Left lung (tissue), 10 donors: ENCODE data around the gene ZBTB21. TPM values are rescaled to one million over a fixed set of nuclear protein-coding genes. Genes with fewer than 3 reads are reported as not detected.

Experiments
- ATAC-seq: fragments of 200-7000 bp; cut with Tn5 transposase; one replicate; pipeline ENCODE4 v1.9.1; 2020; ENCODE audit warnings: moderate library complexity
- DNase-seq, 4 donors: peaks; one replicate each; pipeline ENCODE4 v3.0.0-alpha.2; 2013 to 2020
- H3K27ac ChIP-seq, 2 donors: fragments of 200-600 bp; sonication (generic) in 1 of 2; one replicate each; pipeline versions ENCODE4 v1.5.0 to v1.8.0; 2020 to 2021
- H3K27me3 ChIP-seq, 2 donors: fragments of 200-600 bp; sonication (generic) in 1 of 2; one replicate each; pipeline versions ENCODE4 v1.5.0 to v1.8.0; 2020 to 2021
- H3K36me3 ChIP-seq, 2 donors: fragments of 200-600 bp; sonication (generic) in 1 of 2; one replicate each; pipeline versions ENCODE4 v1.5.0 to v1.8.0; 2020 to 2021
- H3K4me1 ChIP-seq, 2 donors: fragments of 200-600 bp; one replicate each; pipeline ENCODE4 v1.8.0; 2021
- H3K4me3 ChIP-seq, 2 donors: fragments of 200-600 bp; sonication (generic) in 1 of 2; one replicate each; pipeline versions ENCODE4 v1.5.0 to v1.8.0; 2020 to 2021; ENCODE audit warnings: mild to moderate bottlenecking in 1 of 2
- H3K9me3 ChIP-seq, 2 donors: fragments of 200-600 bp; sonication (generic) in 1 of 2; one replicate each; pipeline versions ENCODE4 v1.5.0 to v1.8.0; 2020 to 2021
- intact Hi-C, 2 donors: fragments of 100-400 bp; cut with DNase I; formaldehyde crosslinking; loops; one replicate each; pipeline versions ENCODE4 v1.11.2 to v1.14.2; 2022
- polyA plus RNA-seq, 6 donors: library from polyadenylated mRNA; unstranded; fragments of 120-200 nt; gene quantifications; one replicate each; pipeline ENCODE4 v1.2.1, GENCODE V29; 2013; ENCODE audit not compliant: insufficient read length in 6 of 6
- total RNA-seq, 2 donors: library from RNA; stranded (reverse); fragmentation: NEBNext Ultra II Directional; extraction: Animal tissue kit (Norgen Biotek cat#: 25700); gene quantifications; one replicate each; pipeline ENCODE4 v1.2.1, GENCODE V29; 2021
- TF ChIP-seq, protein P1 (sequence below), 2 donors: fragments of 200-600 bp; sonication (generic) in 1 of 2; IDR thresholded peaks; one replicate each; pipeline versions ENCODE4 v1.5.0 to v1.8.0; 2021; ENCODE audit warnings: antibody characterized with exemption in 2 of 2
- donor health status: DM: no; HTN: yes; CAD: no.
- donor health status: DM: no; HTN: no; CAD: no.

ZBTB21 gene
- total and polyA plus RNA-seq, 8 donors, result 9.2 to 13.9 (median 10.7) TPM

DNA sequence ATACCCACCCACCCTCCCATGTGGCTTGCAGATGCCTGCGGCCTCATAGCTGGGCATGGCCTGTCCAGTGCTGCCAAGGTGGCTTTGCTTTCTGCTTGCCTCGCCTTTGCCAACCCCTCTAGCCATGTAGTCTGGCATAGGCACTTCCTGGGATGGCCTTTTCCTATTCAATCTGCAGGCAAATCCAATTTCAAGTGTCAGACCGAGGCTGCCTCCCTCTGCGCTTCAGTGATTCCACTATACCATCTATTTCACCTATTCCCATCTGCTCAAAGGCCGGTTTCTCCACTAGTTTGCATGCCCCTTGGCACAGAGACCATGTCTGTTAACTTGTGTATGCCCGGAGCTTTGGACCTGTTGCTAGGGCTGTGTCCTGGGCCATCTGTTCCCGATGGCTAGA, 3.8 kb upstream of the ZBTB21 start:
- Histone ChIP-seq H3K4me3 (no peak overlapping the region), H3K27ac (no peak overlapping the region), H3K36me3 (no peaks in the 10 kb centered on the region), H3K9me3 (no peaks in the 10 kb centered on the region), H3K4me1 (peaks cover 0 to 6% of the 10 kb centered on the region in 2 donors), H3K27me3 (peaks cover 0 to 21% of the 10 kb centered on the region in 2 donors)
- intact Hi-C loops, result no loop called here
- no peak for DNase-seq
- TF ChIP-seq, protein P1, sequence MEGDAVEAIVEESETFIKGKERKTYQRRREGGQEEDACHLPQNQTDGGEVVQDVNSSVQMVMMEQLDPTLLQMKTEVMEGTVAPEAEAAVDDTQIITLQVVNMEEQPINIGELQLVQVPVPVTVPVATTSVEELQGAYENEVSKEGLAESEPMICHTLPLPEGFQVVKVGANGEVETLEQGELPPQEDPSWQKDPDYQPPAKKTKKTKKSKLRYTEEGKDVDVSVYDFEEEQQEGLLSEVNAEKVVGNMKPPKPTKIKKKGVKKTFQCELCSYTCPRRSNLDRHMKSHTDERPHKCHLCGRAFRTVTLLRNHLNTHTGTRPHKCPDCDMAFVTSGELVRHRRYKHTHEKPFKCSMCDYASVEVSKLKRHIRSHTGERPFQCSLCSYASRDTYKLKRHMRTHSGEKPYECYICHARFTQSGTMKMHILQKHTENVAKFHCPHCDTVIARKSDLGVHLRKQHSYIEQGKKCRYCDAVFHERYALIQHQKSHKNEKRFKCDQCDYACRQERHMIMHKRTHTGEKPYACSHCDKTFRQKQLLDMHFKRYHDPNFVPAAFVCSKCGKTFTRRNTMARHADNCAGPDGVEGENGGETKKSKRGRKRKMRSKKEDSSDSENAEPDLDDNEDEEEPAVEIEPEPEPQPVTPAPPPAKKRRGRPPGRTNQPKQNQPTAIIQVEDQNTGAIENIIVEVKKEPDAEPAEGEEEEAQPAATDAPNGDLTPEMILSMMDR (IDR thresholded peaks at IDR 0.05), result no peak
- ATAC-seq, result no peak

DNA sequence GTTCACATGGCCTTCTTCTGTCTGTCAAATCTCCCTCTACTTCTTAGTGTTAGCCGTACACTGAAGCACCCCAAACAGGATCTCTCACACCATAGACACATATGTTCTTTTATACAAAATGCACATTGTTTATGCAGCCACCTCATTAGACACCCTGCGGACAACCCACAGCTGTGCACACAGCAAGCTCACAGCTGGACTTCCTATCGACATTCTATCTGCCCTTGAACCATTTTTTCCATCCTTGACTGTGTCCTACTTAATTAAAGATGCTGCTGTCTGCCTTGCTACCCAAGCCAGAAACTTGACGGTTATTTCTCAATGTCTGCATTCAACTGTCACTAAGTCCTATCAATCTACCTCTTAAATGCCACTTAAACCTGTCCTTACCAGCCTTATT, 3.2 kb upstream of the ZBTB21 start:
- H3K27me3 ChIP-seq, result peaks cover 0 to 21% of the 10 kb centered on the region in 2 donors
- H3K4me1 ChIP-seq, result peaks cover 3 to 12% of the 10 kb centered on the region in 2 donors
- H3K36me3 ChIP-seq, result no peaks in the 10 kb centered on the region
- DNase-seq (peak in 1 of 4 donors; percentile 53), ATAC-seq (no peak)
- TF ChIP-seq, protein P1 (IDR thresholded peaks at IDR 0.05), result no peak
- no peaks in the 10 kb centered on the region for H3K9me3 ChIP-seq
- H3K4me3 ChIP-seq, result no peak overlapping the region
- no peak overlapping the region for H3K27ac ChIP-seq
- intact Hi-C loops, result no loop called here

DNA sequence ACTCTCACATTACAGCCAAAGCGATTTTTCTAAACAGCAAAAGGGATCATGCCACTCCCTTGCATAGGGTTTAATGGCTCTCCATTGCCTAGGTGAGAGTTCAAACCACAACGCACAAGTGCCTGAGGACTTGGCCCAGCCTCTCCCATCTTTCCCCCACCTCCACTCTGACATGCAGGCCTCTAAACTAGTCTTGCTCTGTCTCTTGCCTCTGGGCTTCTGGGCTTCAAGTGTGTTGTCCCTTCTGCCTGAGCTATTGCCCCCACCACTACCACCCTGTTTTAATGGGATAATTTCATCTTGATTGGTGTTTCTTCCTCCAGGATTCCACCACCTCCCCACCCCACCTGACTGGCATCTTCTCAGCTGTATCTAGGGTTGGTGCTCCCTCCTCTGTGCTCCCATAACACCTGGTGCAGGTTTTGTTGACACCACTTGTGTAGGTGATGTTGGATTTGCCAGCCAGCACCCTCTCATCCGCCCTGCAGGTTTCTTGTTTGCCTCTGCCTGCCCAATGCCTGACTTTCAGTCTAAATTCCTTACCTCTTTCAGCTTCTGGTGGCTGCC, 2.7 kb upstream of the ZBTB21 start:
- H3K4me1 ChIP-seq, result peaks cover 3 to 12% of the 10 kb centered on the region in 2 donors
- H3K9me3 ChIP-seq, result no peaks in the 10 kb centered on the region
- TF ChIP-seq, protein P1 (IDR thresholded peaks at IDR 0.05), result no peak
- H3K4me3 ChIP-seq, result no peak overlapping the region
- intact Hi-C loops, result no loop called here
- peaks cover 0 to 21% of the 10 kb centered on the region in 2 donors for H3K27me3 ChIP-seq
- no peaks in the 10 kb centered on the region for H3K36me3 ChIP-seq
- ATAC-seq (no peak), DNase-seq (no peak)
- no peak overlapping the region for H3K27ac ChIP-seq

DNA sequence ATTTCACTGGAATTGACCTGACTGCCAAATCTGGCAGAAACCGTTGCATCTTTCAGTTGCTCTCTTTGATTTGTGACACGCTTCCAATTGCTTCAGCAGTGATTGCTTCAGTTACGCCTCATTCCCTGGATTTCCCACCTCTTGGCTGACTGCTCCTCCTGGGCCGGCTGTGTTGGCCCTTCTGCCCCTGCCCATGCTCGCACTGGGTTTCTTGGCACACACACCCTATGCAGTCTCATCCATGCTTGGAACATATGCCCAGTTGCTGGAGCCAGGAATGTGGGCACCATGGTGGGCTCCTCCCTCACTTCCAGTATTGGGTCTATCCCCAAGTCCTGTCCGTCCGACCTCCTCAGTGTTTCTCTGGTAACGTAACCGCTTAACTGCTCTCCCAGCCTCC, 2.2 kb upstream of the ZBTB21 start:
- Histone ChIP-seq H3K9me3 (no peaks in the 10 kb centered on the region), H3K4me1 (peaks cover 3 to 12% of the 10 kb centered on the region in 2 donors), H3K27me3 (peaks cover 0 to 21% of the 10 kb centered on the region in 2 donors), H3K36me3 (no peaks in the 10 kb centered on the region), H3K4me3 (no peak overlapping the region), H3K27ac (no peak overlapping the region)
- intact Hi-C loops, result no loop called here
- DNase-seq, result no peak
- ATAC-seq, result no peak
- TF ChIP-seq, protein P1 (IDR thresholded peaks at IDR 0.05), result no peak

DNA sequence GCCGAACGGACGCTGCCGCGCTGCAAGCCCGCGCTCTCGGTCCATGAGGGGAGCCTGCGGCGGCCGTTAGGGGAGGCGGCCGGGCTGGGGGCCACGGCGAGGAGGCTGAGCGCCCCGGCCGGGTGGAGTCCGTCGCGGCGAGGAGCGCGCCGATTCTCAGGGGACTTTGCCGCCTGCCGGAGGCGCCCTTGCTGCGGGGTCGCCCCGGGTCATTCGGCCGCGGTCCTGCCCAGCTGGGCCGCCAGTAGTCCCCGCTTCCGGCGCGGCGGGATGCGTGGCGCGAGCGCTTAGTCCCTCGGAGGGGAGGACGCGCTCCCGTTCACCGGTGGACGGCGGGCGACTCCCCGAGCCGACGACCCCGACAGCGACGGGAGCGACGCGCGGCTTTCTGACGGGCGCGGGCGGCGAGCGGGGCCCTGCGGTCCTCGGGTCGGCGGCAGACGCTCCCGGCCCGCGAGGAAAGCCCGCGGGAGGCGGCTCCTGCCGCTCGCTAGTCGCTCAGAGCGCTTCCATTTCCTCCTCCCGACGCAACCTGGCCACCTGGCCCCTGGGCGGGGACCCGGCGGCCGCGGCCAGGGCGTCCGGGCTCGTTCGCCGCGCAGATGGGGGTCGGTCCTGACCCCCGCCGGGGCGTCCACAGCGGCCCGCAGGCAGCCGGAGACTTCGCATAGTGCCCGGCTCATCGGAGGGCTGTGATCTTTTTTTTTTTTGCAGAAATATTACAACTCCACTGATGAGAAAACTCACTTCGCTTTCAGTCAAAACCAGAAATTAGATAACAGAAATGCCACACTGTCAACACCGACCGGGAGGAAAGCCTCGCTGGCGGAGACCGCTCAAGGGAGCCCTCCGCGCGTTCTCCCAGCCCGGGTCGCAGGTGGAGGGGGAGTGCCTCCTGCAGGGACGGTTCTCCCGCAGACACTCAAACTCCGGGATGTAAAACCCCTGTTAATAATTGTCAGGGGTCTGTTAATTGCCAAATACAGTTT, 641 bp upstream of the ZBTB21 start:
- TF ChIP-seq, protein P1 (IDR thresholded peaks at IDR 0.05), result no peak
- Histone ChIP-seq H3K36me3 (no peaks in the 10 kb centered on the region), H3K9me3 (no peaks in the 10 kb centered on the region), H3K4me3 (peak overlapping the region; percentile 75 to 84), H3K27ac (peak overlapping the region; percentile 96 to 98), H3K4me1 (peaks cover 3 to 12% of the 10 kb centered on the region in 2 donors), H3K27me3 (peaks cover 0 to 21% of the 10 kb centered on the region in 2 donors)
- peak; percentile 36 for ATAC-seq
- peak in 2 of 4 donors; percentile 28 to 92 for DNase-seq
- intact Hi-C loops, result no loop called here
